Stimulated activated CD8-positive, alpha-beta memory T cell treated with anti-CD3 and anti-CD28 coated beads, Interleukin-2, amount 100 ng/mL, for 1 hour (primary cell): ENCODE results near the gene KCNJ5.

ENCODE experiments used
- DNase-seq, 2 donors: peaks; one replicate each; pipeline ENCODE4 v3.0.0-alpha.2; 2020; ENCODE audit warnings: low read depth in 2 of 2

The KCNJ5 gene

DNA sequence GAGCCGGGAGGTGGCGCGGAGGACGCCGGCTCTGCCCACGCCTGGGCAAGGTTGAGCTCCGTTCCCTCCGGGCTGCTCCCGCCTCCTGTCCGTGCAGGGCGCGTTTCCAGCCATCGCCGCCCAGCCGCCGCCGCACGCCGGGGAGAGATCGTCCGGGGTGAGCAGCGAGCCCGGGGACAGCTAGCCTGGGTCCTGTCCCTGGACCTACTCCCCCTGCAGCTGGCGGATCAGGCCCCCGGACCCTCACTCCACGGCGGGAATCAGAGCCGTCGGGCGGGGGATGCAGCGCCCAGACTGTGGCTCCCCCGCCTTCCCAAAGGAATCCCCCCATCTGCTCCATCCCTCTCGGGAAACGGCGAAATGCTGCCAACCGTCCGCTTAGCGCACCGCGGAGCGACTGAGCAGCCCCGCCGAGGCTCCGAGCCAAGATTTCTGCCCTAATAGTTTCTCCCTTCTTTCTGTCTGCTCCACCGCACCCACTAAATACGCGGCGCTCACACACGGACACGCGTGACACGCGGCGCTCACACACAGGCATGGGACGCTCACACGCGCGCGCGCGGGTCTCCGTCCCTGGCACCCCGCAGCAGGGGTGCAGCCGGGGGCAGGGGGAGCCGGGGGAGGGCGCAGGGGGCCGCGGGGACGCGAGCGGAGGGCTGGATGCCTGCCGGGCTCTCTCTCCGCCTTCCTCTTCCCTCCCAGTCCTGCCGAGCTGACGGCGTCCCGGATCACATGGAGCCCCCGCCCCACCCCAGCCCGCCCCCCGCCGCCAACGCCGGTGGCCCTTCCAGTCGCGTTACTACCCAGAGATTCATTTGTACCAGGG is at the start of gene KCNJ5:
TSS of gene KCNJ5 (plus strand) at position 814 of the 826 bp plus-strand sequence. CDS start 19,918 bp downstream, outside the sequence.
- DNase-seq, result no peak

DNA sequence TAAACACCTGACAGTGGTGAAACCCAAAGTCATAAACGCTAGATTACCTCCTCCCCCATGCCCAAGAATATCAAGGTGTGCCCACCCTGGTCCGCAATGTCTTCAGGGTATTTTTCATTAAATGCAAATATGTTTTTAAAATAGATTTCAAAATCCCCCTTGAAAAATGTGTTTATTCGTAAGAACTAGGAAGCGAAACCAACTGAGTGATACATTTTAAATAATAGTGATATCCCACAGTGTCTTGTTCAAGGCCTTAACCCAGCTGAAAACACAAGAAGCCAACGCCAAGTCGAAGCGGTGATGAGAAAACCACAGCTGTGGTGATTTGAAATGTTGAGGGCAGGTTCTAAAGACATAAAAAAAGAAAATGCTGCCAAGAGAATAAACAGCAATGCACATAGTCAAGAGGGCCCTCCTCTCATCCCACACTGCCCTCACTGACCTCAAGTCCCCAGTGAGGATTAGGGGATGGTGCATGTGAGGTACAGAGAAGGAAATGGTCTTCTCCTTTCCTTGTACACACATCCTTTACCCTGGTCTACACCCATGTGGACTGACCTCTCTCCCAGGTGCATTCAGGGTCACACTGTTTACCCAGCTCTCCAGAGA is 49.6 kb upstream of the KCNJ5 start:
- no peak for DNase-seq

DNA sequence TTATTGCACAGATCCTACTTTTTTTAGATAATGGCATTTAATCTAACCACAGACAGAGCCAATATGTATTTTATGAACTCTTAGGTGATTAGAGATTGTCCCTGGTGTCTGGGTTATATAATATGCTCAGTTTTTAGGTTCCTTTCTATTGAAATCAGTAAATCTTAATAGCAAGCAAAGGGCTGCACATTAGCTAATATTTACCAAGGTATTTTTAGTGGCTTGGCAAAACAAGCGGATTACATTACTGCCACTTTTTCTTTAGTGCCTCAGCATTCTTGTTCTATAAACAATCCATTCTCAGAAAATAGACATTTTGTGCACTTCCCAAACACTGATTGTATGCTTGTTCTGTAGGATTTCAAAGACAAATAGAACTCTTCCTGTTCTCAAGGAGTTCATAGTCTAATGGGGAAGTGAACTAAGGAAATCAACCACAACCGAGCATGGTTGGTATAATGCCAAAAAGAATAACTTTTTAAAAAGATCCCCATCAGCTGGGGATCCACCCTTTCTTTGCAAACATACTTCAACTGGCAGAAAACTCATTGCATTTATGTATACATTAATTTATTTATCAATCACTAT is 47.9 kb upstream of the KCNJ5 start:
- DNase-seq, result no peak

DNA sequence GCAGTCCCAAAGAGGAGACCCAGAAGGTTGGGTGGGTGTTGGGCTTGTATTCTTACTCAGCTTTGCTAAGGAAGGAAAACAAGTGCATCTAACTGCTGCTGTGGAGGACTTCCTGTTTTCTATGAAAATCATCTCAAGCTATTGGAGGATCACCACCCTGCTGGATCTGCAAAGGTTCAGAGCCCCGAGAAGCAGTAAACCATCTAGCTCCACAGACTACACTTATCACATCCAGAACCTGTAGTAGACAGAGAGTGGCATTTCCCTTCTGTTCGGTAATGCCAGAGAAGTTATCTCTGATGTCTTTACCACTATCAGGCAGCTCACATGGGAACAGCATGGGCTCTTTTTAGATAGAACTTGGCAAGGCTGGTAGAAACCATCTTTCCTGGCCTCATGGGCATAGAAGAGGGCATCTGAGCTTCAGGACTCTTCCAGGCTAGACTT is 45.8 kb upstream of the KCNJ5 start:
- DNase-seq, result no peak

DNA sequence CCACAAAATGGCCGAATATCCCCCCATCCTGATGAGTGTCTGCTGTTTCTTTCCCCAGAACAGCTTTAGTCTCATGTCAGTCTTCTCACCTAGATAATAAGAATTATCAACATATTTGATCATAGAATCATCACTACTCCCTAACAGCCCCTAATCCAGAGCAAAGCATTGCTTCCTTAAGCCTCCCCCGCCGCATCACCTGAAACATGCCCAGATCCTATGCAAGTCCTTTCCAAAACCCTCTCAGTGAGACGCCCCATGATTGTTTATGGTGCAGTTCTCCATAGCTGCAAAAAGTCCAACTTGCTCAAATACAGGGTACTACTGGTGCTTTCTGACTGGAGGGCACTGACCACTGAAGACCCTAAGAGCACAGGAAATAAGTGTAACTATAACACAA is 44.2 kb upstream of the KCNJ5 start:
- DNase-seq, result no peak

DNA sequence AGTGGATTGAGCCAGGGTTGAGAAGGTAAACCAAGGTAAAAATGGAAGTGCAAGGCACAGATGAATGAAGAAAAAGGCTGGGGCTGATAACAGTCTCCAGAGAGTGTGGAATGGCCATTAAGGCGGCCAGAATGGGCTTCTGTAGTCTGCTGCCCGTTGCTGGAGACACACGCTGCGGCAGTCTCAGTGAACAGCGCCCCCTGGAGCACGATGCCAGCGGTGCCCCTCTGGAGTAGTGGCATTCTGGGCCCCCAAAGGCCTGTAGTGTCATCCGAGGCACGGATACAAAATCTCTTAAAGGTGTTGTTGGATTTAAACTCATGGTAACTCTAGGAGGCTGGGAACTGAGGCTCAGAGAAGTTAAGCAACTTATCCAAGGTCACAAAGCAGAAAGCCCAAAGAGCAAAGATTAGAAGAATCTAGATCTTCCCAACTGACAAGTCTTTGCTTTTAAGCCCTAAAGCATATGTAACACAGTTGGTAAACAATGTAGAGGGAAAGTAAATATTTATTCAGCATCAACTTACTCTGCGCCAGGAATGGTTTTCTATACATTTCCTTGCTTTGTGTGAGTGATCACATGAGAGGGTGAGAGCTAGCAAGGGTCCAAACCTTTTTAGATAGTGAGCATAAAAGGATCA is 42.2 kb upstream of the KCNJ5 start:
- peak; percentile 34 to 50 for DNase-seq

DNA sequence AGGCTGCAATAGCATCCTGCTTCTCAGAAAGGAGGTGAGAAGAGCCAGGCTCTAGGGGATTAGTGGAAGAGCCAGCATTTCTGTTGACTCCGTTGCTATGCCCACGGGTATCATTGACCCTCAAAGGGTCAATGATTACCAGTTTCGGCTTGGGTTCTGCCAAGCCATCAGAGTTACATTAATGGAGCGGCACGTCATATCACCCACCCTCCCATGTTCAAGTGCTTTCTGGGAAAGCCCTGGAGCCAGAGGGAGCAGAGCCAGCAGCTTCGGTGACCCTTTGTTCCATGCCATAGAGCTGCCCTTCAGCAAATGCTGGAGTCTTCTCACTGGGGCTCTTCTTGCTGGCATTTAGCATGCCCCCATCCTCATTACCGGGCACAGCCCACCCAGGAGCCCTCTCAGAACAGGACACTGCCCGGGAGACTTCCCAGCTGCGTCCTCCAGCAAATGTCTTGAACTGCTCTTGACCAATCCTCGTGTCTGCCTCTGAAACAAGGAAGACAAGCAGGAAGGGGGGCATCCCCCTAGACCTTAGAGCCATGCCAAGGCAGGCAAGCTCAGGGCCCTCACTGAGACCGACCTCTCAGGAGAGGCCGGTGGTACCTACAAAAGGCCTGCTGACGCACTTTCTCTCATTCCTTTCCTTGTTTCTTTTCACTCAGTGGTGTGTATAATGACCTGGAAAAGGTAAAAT is 38.7 kb upstream of the KCNJ5 start:
- no peak for DNase-seq

DNA sequence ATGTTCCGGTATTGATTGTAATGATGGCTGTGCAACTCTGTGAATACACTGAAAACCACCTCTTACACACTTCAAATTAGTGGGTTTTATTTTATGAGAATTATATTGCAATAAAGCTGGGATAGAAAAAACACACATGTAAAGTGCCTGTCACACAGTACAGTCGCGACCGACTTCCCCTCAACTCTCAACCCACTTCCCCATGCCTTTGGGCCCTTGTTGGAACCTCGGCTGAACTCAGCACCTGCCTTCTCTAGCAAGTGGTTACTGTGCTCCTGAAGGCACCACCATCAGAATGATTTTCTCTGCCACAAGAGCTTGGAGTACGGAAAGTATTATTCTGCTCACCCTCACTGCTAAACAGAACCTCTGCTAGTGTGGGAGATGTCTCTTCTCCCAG is 37.6 kb upstream of the KCNJ5 start:
- no peak for DNase-seq

DNA sequence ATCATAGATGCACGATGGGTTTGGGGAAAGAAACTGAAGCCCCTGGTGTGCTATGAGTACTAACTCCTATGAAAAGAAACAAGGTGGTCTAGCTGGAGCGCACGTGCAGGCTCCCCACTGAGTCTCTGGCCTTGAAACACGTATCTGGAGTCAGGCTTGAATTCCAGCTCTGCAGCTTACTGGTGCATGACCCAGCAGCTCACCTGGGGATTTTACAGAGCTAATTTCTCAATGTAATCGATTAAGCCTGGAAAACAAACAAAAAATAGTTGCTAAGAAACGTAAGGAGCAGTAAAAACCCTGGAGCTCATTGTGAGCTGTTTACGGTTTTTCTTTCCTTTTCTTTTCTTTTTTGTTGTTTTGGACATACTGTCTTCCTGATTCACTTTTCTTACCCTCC is 36.3 kb upstream of the KCNJ5 start:
- no peak for DNase-seq

DNA sequence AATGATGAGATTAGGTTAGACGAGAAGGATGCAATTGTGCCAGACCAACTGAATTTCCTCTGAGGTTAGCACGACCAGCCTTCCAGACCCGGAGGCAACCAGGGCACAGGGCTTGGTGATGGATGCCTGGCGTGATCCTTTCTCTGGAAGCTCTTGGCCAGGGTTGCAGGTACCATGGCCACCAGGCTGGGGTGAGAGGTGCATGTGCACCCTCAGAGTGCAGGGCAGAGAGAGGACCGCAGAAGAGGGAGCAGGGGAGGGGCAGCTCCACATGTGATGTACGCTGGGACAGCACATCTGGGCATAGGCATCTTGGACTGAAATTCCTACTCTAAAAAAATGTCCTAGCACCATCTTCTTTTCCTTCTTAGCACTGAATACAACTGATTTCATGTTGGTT is 34.9 kb upstream of the KCNJ5 start:
- no peak for DNase-seq

DNA sequence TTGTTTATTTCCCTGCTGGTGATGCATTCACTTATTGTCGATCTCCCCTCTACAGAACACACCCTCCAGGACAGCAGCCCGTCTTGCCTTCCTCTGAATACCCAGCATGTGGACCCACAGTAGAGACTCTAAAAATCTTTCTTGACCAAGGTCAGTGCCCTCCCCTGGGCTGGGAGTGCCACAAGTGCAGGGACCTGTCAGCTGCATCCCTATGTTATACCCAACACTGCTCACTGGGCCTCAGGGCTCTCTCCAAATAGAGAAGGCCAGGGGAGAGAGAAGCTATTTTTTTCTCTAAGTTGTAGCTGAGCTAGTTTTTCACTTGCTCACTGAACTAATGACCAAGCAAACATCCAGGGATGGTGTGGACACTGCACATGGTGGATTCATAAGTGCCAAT is 33.8 kb upstream of the KCNJ5 start:
- no peak for DNase-seq

DNA sequence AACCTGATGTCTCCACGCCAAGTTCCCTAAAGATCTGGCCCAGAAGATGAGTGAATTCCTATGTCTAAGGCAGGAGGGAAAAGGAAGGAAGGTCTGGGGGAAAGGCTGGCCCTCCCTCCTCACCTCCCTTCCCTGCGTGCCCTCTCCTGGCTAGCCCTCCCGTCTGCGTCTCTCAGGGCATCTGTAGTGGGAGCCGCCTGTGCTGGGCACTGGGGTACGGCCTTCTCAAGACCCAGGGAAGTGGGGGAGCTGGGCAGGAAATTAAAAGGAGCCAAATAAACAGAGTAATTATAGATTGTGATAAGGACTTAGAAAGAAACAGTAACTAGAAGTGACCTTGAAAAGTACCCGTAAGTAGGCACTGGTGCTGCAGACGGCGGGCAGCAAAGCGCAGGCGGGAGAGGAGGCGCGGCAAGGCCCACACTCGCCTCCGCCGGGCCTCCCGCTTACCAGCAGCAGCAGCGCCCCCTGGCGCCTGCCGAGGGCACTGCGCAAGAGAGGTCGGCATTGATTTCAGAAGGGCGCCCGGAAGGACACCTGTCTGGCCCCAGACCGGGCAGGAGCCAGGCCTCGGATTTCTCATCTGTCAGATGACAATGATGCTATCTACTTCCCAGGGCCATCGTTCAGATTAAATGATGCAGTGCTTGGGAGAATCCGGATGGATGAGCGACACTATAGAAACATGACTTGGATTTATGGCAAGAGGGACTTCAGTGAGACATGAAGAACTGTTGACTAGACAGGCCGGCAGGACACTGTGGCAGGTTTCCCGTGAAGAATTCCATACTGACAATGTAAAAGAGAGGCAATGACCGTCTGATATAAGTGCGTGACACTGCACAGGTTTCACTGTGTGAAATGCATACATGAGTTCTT is 31.4 kb upstream of the KCNJ5 start:
- DNase-seq, result peak; percentile 34 to 51

DNA sequence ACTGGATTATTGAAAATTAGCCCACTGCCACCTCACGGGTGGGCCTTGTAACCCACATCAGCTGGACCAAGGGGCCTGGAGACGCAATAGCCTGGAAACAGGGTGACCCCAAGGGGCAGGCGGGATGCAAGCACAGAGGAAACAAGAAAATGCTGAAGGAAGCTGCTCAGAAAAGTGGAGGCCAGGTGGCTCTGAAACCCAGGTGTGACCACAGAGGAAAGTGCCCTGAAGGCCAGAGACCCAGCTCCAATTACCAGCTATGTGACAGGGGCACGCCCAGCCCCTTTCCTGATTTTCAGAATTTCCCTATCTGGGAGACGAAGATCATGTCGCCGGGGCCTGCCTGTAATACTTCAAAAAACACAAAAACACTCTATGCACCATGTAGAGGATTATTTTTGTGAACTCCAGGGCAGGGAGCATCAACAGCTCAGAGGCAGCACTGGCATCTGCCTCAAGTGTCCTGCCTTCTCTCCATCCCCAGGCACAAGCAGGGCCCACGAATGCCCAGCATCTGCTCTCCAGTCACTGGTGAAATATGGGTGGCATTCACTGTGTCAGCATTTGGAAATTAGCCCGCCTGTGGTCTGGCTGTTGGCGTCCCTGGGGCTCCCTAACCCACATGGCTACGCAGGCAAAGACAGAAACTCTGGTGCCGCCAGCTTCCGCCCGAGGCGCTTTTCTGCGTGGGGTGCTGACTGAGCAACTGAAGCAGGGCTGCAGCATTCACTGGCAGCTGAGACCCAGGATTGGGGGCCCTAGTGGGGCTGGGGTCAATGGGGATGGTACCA is 30.4 kb upstream of the KCNJ5 start:
- no peak for DNase-seq

DNA sequence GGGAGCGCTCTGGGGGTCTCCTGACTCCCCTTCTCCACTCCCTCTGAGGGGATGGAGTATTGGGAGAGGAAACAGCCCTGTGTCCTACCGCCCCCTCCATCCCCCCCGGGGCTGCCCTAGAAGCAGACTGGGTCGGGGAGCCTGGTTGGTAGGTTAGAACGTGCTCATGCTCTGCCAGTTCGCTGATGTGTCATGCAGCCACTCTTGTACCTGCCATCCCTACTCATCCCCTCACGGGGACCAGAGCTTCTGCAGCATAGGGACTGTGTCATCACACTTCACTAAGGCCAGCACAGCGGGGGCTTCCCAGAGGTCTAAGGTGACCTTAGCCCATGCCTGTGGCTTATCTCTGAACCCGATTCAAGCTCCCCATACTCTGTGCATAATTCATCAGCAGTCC is 28.8 kb upstream of the KCNJ5 start:
- DNase-seq, result no peak

DNA sequence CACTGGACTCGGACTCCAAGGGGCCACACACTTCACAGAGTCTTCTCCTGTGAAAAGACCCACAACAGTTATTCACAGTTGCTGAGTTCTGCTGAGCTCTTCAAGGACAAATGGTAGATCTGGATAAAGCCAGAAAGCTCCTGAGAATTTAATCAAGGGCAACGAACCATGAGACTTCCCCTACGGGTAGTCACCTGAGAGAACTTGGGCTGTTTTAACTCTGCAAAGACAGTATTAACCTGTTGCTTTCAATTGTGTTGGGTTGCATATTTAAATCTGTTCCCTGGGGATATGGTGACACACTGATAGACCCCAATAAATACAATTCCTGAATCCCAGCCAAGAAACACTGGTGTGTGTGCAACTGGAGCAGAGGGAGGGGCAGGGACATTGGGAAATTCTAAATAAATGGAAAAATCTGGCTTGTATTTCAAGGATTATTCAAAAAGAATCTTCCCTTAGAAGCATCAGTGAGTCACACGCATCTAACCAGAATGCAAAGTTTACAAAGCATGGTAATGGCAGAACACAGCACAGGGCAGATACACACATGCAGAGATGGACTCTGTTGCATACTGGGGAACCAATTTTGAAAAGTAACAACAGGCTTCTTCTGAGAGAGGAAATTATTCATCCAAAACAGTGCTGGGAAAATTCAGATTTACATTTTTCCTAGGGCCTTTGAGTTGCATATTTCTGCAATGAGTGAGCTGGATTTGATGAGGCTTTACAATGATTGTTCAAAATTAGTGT is 28.1 kb upstream of the KCNJ5 start:
- no peak for DNase-seq

DNA sequence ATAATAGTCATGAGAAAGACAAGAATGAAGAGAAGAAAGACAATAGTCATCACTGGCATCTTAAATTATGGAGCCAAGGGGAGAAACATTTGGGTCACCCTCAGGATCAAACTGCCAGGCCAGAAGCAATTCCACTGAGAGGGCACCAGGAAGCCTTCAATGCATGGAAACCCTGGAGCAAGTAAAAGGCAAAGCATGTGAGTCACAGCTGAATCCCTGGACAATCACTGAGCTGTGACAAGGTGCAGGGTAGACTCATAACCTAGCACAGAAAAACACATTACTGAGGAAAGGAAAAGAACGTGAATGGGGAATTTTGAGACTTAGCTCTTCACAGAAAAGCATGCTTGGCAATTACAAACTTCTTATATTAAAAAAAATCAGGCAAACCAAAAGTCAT is 25.7 kb upstream of the KCNJ5 start:
- DNase-seq, result no peak

DNA sequence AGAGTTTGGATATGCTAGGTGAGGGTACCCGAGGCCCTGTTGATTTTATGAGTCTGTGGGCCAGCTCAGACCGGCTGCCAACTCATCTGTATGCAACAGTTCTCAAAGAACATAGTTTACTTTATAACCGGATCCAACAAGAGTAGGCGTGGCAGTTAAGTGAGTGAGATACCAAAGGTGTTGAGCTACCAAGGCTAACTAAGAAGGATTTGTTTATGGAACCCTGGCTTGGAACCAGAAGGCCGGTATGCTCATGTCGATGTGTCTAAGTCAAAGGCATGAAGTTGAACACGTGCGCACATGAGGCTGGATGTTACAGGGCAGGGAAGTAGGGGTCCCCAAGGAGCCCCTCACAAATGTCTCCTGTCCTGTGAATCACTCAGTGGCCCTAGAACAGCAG is 23.9 kb upstream of the KCNJ5 start, which contains the start of gene KCNJ1:
TSS of gene KCNJ1 (minus strand) at position 20 of the 400 bp plus-strand sequence. CDS start 27,053 bp downstream, outside the sequence.
- DNase-seq, result no peak

DNA sequence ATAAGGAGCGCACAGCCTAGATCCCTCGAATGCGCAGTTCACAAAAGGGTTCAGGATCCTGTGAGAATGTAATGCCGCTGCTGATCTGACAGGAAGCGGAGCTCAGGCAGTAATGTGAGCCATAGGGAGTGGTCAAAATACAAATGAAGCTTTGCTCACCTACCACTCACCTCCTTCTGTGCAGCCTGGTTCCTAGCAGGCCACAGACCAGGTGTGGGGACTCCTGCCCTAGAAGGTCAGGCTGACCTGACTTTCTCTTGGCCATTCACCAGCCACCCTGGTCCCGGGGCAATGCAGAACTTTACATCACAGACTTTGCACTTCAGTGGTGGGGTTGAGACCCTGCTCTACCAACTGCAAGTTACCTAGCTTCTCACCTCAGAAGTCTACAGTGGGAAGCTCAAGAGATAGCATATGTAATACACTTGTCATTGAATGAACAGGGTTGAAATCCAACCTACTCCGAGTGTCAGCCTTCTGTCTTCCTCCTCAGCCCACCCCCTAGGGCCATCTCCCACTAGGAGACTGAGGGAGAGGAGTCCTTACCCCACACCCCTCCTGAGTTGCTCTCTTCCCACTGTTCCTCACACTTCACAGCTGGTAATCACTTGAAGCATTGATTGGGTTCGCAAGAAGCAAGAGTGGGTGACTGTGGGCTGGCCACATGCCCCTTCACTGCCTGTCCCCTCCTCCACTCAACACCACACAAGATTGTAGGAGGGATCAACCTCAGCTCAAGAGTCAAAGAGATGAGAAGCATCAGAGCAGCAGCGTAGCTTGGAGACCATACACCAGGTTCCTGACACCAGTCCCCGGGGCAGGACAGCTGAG is 22.1 kb upstream of the KCNJ5 start:
- DNase-seq, result no peak
